Endothelial cell of umbilical vein (primary cell): ENCODE data around the gene THSD4. TPM values are rescaled to one million over a fixed set of nuclear protein-coding genes. Genes with fewer than 3 reads are reported as not detected.

ENCODE experiments used
- BruUV-seq: library from RNA; stranded (reverse); fragments of 400-500 nt; replicated peaks from 2 replicates; lab custom pipeline; 2021; lab: Mats Ljungman, UMichigan
- CTCF ChIA-PET: fragments of 300-600, 350-600 bp; sonication (Branson Sonifier 250); formaldehyde crosslinking; loops from one replicate; lab custom pipeline; 2021; ENCODE audit warnings: antibody characterized with exemption, inconsistent platforms; lab: Charles Lee
- POLR2A ChIA-PET: fragments of 300-600, 350-600 bp; sonication (Branson Sonifier 250); formaldehyde crosslinking; loops from one replicate; lab custom pipeline; 2021; ENCODE audit warnings: antibody characterized with exemption, inconsistent platforms; lab: Charles Lee
- DNase-seq: peaks from one replicate; pipeline ENCODE4 v3.0.0-alpha.2; 2011; ENCODE audit warnings: low read depth, low spot score
- FAIRE-seq: peaks from 2 replicates; lab custom pipeline; 2011; peaks lifted over from hg19 to GRCh38; lab: Jason Lieb, UNC
- H2AFZ ChIP-seq: 2 replicates; pipeline ENCODE4 v1.6.0; 2012; ENCODE audit warnings: low read depth, low read length, control low read depth, inconsistent platforms
- H3K27ac ChIP-seq: 2 replicates; pipeline ENCODE4 v1.5.1; 2011; ENCODE audit warnings: low read depth, mild to moderate bottlenecking, control low read depth, low read length, moderate library complexity; ENCODE audit not compliant: insufficient read depth
- H3K27me3 ChIP-seq, 2 experiments: 2 replicates each; pipeline versions ENCODE4 v1.6.0 to v1.6.1; 2011; ENCODE audit warnings: low read length in 2 of 2, mixed read lengths in 1 of 2; ENCODE audit not compliant: control insufficient read depth in 2 of 2, insufficient read depth in 2 of 2
- H3K36me3 ChIP-seq, 2 experiments: 2 replicates in 1 of 2; 3 replicates in 1 of 2; pipeline ENCODE4 v1.5.1; 2011; ENCODE audit warnings: low read length in 2 of 2, mild to moderate bottlenecking in 1 of 2, moderate library complexity in 1 of 2; ENCODE audit not compliant: control insufficient read depth in 2 of 2, insufficient read depth in 2 of 2; ENCODE audit errors: extremely low read depth in 1 of 2
- H3K4me1 ChIP-seq: 3 replicates; pipeline ENCODE4 v1.5.1; 2011; ENCODE audit warnings: mild to moderate bottlenecking, low read length; ENCODE audit not compliant: control insufficient read depth, insufficient read depth; ENCODE audit errors: extremely low read depth
- H3K4me2 ChIP-seq: 2 replicates; pipeline ENCODE4 v1.6.1; 2011; ENCODE audit warnings: low read length, control low read depth, mixed read lengths; ENCODE audit not compliant: insufficient read depth
- H3K4me3 ChIP-seq, 3 experiments: fragments of 200-600 bp in 1 of 3; sonication (generic), shearing (Covaris generic) in 1 of 3; replicated peaks in 1 of 3; 2 replicates each; pipeline ENCODE4 v1.5.1; 2011 to 2016; ENCODE audit warnings: control low read depth in 3 of 3, low read length in 3 of 3, mild to moderate bottlenecking in 2 of 3, inconsistent platforms in 1 of 3, low read depth in 1 of 3, moderate library complexity in 1 of 3; ENCODE audit not compliant: insufficient read depth in 1 of 3
- H3K79me2 ChIP-seq: 2 replicates; pipeline ENCODE4 v1.6.0; 2012; ENCODE audit warnings: low read length, inconsistent platforms; ENCODE audit not compliant: control insufficient read depth, insufficient read depth
- H3K9ac ChIP-seq: replicated peaks from 2 replicates; pipeline ENCODE3; 2011; ENCODE audit warnings: low read length, control low read depth; ENCODE audit not compliant: insufficient read depth; ENCODE audit errors: extremely low read depth
- H3K9me1 ChIP-seq: replicated peaks from 3 replicates; pipeline ENCODE4 v1.6.0; 2011; ENCODE audit warnings: mild to moderate bottlenecking, low read length; ENCODE audit not compliant: control insufficient read depth, insufficient read depth; ENCODE audit errors: extremely low read depth
- H3K9me3 ChIP-seq: replicated peaks from 2 replicates; pipeline ENCODE4 v1.5.1; 2012; ENCODE audit warnings: low read length, inconsistent platforms; ENCODE audit not compliant: control insufficient read depth, insufficient read depth
- H4K20me1 ChIP-seq: replicated peaks from 2 replicates; pipeline ENCODE3; 2011; ENCODE audit warnings: mild to moderate bottlenecking, low read length; ENCODE audit not compliant: control insufficient read depth, insufficient read depth; ENCODE audit errors: extremely low read depth
- CTCF ChIP-seq, 2 donors: IDR thresholded peaks; 1 replicate in 1 of 2; 2 replicates in 1 of 2; pipeline ENCODE4 v1.5.1; 2011; ENCODE audit warnings: low read length in 2 of 2, mild to moderate bottlenecking in 2 of 2, moderate library complexity in 2 of 2, control low read depth in 1 of 2, inconsistent platforms in 1 of 2, low read depth in 1 of 2; ENCODE audit not compliant: insufficient read depth in 1 of 2; ENCODE audit errors: extremely low read depth in 1 of 2
- EZH2 ChIP-seq: IDR thresholded peaks from 2 replicates; pipeline ENCODE4 v1.6.1; 2012; ENCODE audit warnings: borderline replicate concordance, low read depth, mild to moderate bottlenecking, moderate library complexity, low read length, inconsistent platforms; ENCODE audit not compliant: severe bottlenecking
- FOS ChIP-seq: IDR thresholded peaks from 2 replicates; pipeline ENCODE4 v1.6.1; 2011; ENCODE audit warnings: mild to moderate bottlenecking, low read length, moderate library complexity, borderline replicate concordance; ENCODE audit not compliant: insufficient read depth
- GATA2 ChIP-seq: IDR thresholded peaks from 2 replicates; pipeline ENCODE4 v1.7.0; 2011; ENCODE audit warnings: low read depth, mild to moderate bottlenecking, moderate library complexity, mixed read lengths, low read length; ENCODE audit not compliant: insufficient read length, insufficient read depth
- JUN ChIP-seq: IDR thresholded peaks from 2 replicates; pipeline ENCODE4 v1.6.1; 2011; ENCODE audit warnings: borderline replicate concordance, low read depth; ENCODE audit not compliant: insufficient read length, insufficient read depth
- MAX ChIP-seq: IDR thresholded peaks from 2 replicates; pipeline ENCODE4 v1.6.1; 2011; ENCODE audit not compliant: insufficient read depth, insufficient read length
- MYC ChIP-seq: IDR thresholded peaks from one replicate; pipeline ENCODE4 v1.6.1; 2011; ENCODE audit warnings: mild to moderate bottlenecking, low read depth, low read length
- POLR2A ChIP-seq: IDR thresholded peaks from 2 replicates; pipeline ENCODE4 v1.6.1; 2012; ENCODE audit warnings: low read depth, mild to moderate bottlenecking, control low read depth, low read length
- POLR2AphosphoS5 ChIP-seq: IDR thresholded peaks from 2 replicates; pipeline ENCODE4 v1.6.1; 2012; ENCODE audit warnings: low read depth, mild to moderate bottlenecking, control low read depth, low read length, moderate library complexity; ENCODE audit not compliant: insufficient read depth
- dilution Hi-C: fragments of 300-500 bp; cut with MboI; formaldehyde crosslinking; loops from one replicate; pipeline ENCODE4 v1.15.0; 2019; ENCODE audit warnings: low sequenced_read_pairs; ENCODE audit not compliant: extremely low pct_ligation_motif_present
- intact Hi-C: fragments of 100-400 bp; cut with micrococcal nuclease; formaldehyde crosslinking; loops from one replicate; pipeline ENCODE4 v1.10.0; 2022
- polyA plus RNA-seq, 4 experiments: library from polyadenylated mRNA; depleted of rRNA in 3 of 4; stranded (reverse) in 3 of 4; unstranded in 1 of 4; fragments of >200 nt; gene quantifications; 2 replicates each; pipeline versions ENCODE4 v1.2.1 to v1.2.3, GENCODE V29; 2011 to 2012; ENCODE audit warnings: missing spikeins in 1 of 4
- total RNA-seq: library from RNA; stranded (reverse); gene quantifications from 2 replicates; pipeline ENCODE4 v1.2.3, GENCODE V29; 2021

THSD4 gene
- total and polyA plus RNA-seq, 2 donors (not counting 3 experiments of a cell fraction or from before 2014, with no cell fraction given): 9.9 to 25.4 TPM

- Histone ChIP-seq H2AFZ (no peak overlapping the region), H3K27me3 (no peaks in the 10 kb centered on the region), H3K9me3 (no peaks in the 10 kb centered on the region), H3K4me2 (no peak overlapping the region), H3K4me3 (no peak overlapping the region), H3K9ac (no peak overlapping the region), H3K79me2 (no peaks in the 10 kb centered on the region), H4K20me1 (no peaks in the 10 kb centered on the region), H3K36me3 (no peaks in the 10 kb centered on the region), H3K4me1 (peaks cover 16% of the 10 kb centered on the region), H3K9me1 (no peaks in the 10 kb centered on the region), H3K27ac (no peak overlapping the region)
- DNase-seq (no peak), FAIRE-seq (no peak)
- dilution Hi-C loops: no loop called here
- TF ChIP-seq EZH2 (no peak), MYC (no peak), GATA2 (no peak), POLR2A (no peak), FOS (no peak), POLR2AphosphoS5 (no peak), JUN (no peak), MAX (no peak), CTCF (IDR thresholded peaks at IDR 0.05; ENCODE audit: extremely low read depth in 1 of 2, insufficient read depth in 1 of 2, low read depth in 1 of 2, low read length in 2 of 2) (no peak)
- intact Hi-C loops: no loop called here
- POLR2A ChIA-PET: no interaction called here
- CTCF ChIA-PET: interaction anchor here (0.8 to 5.1 kb wide), 2 partner anchors 23 to 25 kb away, joined by 3 to 81 read pairs; no protein-coding TSS in a partner anchor
- no TSS peak for BruUV-seq
These were observed 662.1 kb downstream of the THSD4 start for GRCh38 chr15:71777216-71777943.
